H1 (cell line): ENCODE results near the gene H1-8. TPM values are rescaled to one million over a fixed set of nuclear protein-coding genes. Genes with fewer than 3 reads are reported as not detected.

Experiments used
- TBP ChIP-seq: IDR thresholded peaks from 2 replicates; pipeline ENCODE4 v1.6.1; 2011; ENCODE audit warnings: low read depth, low read length, improper control_type of control experiment
- polyA plus RNA-seq, 7 experiments: library from polyadenylated mRNA; depleted of rRNA in 3 of 7; stranded (reverse) in 5 of 7; unstranded in 2 of 7; fragments of >200 nt in 5 of 7; fragments of 200-250 nt in 2 of 7; gene quantifications; 1 replicate in 5 of 7; 2 replicates in 1 of 7; 4 replicates in 1 of 7; pipeline versions ENCODE4 v1.2.1 to v1.2.3, GENCODE V29; 2011 to 2013; ENCODE audit warnings: missing spikeins in 2 of 7, mixed read lengths in 2 of 7
- total RNA-seq: library from RNA; stranded (reverse); fragmentation: NEBNext Ultra II Directional; extraction: Animal tissue kit (Norgen Biotek cat#: 25700); gene quantifications from 2 replicates; pipeline ENCODE4 v1.2.1, GENCODE V29; 2021

The H1-8 gene
- total and polyA plus RNA-seq, 2 of the 8 experiments (the other 6 are each of a cell fraction or from before 2014, with no cell fraction given), result not detected

GRCh38 chr3:129592381-129593131, 49.6 kb downstream of the H1-8 start (continued):
- TF ChIP-seq TBP, result no peak
